ENCODE data around the gene TMOD1. TPM values are rescaled to one million over a fixed set of nuclear protein-coding genes. Genes with fewer than 3 reads are reported as not detected.

Gene TMOD1
- total RNA-seq, 1 experiment from 2014 or later, result 0.14 TPM

DNA sequence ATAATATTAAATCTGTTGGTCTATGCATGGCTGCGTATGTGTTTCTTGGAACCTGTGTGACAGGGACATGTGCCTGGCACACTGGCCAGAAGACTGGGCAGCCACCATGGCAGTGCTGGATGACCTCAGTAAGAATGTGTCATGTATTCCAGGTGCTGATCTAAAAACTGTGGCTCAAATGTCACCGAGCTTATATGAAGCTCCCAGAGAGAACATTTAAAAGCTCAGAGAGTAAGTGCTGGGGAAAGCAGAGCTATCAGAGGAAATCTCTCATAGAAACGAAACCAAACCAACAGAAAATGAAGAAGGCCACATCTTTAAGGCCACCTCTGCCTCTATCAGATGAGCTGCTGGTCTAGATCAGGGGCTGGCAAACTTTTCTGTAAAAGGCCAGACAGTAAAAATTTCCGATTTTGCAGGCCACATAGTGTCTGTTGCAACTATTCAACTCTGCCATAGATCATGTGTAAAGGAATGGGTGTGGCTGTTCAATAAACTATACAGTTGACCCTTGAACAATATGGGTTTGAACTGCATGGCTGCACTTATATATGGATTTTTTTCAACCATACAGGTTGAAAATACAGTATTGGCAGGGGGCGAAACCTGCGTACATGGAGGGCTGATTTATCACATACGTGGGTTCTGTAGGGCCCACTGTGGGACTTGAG is 99.9 kb downstream of the TMOD1 start:
- Mint-ChIP-seq H3K4me1 (ENCODE audit: low read depth, unreplicated experiment) (no peaks in the 10 kb centered on the region), H3K36me3 (ENCODE audit: insufficient read depth, unreplicated experiment) (peaks cover 4% of the 10 kb centered on the region), H3K27me3 (ENCODE audit: unreplicated experiment) (no peaks in the 10 kb centered on the region), H3K4me3 (ENCODE audit: low read depth, unreplicated experiment) (no peak overlapping the region), H3K27ac (ENCODE audit: unreplicated experiment) (no peak overlapping the region), H3K9me3 (ENCODE audit: low read depth, unreplicated experiment) (no peaks in the 10 kb centered on the region)
- DNase-seq, result no peak
- TF ChIP-seq CTCF (IDR thresholded peaks at IDR 0.05; ENCODE audit: unreplicated experiment), result no peak
- CTCF ChIA-PET, result no interaction called here
- no TSS peak for BruUV-seq (replicated peaks)
- intact Hi-C loops (cut with micrococcal nuclease; ENCODE audit: unreplicated experiment), result no loop called here

DNA sequence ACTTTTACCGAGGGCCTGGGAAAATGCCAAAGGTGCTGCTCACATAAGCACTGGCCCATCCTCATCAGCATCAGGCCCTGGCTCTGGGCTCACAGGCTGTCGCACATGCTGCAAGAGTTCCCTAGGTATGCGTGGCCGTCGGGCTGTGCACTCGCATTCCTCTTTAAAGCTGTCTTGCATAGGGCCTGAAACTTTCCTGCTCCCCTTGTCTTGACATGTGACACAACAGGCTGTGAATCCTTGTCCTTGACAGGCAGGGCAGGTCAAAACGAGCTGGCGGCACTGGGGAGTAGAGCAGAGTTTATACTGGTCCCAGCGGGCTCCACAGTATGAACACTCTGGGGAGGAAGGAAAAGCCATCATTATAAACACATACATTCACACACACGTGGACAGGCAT is 101.0 kb downstream of the TMOD1 start:
- Mint-ChIP-seq H3K36me3 (ENCODE audit: insufficient read depth, unreplicated experiment) (peaks cover 4% of the 10 kb centered on the region), H3K4me3 (ENCODE audit: low read depth, unreplicated experiment) (no peak overlapping the region), H3K27ac (ENCODE audit: unreplicated experiment) (no peak overlapping the region), H3K27me3 (ENCODE audit: unreplicated experiment) (no peaks in the 10 kb centered on the region), H3K9me3 (ENCODE audit: low read depth, unreplicated experiment) (no peaks in the 10 kb centered on the region), H3K4me1 (ENCODE audit: low read depth, unreplicated experiment) (no peaks in the 10 kb centered on the region)
- DNase-seq, result no peak
- intact Hi-C loops (cut with micrococcal nuclease; ENCODE audit: unreplicated experiment), result no loop called here
- no TSS peak for BruUV-seq (replicated peaks)
- CTCF ChIA-PET, result no interaction called here
- no peak for TF ChIP-seq CTCF (IDR thresholded peaks at IDR 0.05; ENCODE audit: unreplicated experiment)

DNA sequence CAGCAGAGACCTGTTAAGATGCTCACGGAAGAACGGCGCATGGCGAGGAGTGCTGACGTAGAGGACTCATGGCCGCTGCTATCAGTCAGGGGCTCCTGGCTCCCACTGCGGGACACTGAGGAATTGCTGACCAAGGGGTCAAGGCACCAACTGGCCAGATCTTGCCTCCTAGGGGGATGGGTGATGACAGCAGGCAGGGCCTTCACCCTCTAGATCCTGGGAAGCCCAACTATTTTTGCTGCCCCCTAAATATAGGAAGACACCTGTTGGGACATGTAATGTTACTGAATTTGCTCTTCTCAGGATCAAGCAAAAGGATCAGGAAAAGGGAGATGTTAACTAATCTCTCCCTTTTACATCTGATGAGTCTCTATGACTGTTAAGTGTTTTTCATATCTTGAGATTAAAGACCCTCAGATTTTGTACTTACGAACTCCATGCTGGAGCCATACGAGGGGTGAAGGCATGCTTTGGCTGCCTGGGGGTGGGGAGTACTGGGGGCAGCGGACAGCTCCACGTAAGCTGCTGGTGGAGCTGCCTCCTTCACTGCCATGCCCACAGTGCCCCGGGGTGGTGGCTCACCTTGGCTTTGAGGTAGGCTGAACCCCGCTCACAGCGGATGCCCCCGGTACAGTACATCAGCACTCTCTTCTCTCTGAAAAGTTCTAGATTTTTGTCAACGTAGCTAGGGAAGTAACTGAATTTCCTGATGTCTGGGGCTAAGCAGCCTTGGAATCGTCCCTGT is 103.6 kb downstream of the TMOD1 start:
- Mint-ChIP-seq H3K36me3 (ENCODE audit: insufficient read depth, unreplicated experiment) (peaks cover 3% of the 10 kb centered on the region), H3K9me3 (ENCODE audit: low read depth, unreplicated experiment) (no peaks in the 10 kb centered on the region), H3K27ac (ENCODE audit: unreplicated experiment) (no peak overlapping the region), H3K4me1 (ENCODE audit: low read depth, unreplicated experiment) (no peaks in the 10 kb centered on the region), H3K4me3 (ENCODE audit: low read depth, unreplicated experiment) (no peak overlapping the region), H3K27me3 (ENCODE audit: unreplicated experiment) (no peaks in the 10 kb centered on the region)
- CTCF ChIA-PET, result no interaction called here
- no peak for DNase-seq
- BruUV-seq (replicated peaks), result no TSS peak
- intact Hi-C loops (cut with micrococcal nuclease; ENCODE audit: unreplicated experiment), result no loop called here
- TF ChIP-seq CTCF (IDR thresholded peaks at IDR 0.05; ENCODE audit: unreplicated experiment), result no peak

DNA sequence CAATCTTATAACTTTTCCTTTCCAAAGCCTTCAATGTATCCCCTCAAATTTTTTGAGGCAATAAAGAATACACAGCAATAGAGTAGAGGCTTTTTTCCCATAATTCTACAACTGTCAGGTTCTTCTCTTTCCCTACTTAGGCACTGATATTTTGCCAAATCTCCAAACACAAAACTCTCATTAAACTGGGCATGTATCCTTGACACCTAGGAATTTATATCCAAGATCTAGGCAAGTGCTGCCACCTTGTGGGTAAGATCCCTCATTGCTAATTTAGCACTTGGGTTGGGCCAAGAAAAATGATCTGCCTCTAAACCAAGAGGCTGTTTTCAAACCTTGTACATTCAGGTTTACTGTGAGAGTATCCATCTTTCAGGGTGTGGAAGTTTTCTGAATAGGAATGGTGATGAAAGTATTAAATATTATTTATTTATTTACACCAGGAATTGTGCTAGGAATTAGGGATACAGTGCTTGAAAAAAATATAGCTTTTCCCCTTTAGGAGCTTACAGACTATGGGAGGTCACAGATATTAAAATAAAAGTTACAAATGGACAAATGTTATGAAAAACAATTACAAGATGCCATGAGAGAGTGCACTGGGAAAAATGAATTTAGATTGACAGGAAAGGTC is 114.1 kb downstream of the TMOD1 start:
- intact Hi-C loops (cut with micrococcal nuclease; ENCODE audit: unreplicated experiment), result loop anchor here (1.0 to 5.0 kb wide), 2 partner anchors 148 to 228 kb away; no protein-coding TSS in a partner anchor
- H3K27ac Mint-ChIP-seq (ENCODE audit: unreplicated experiment), result no peak overlapping the region
- no TSS peak for BruUV-seq (replicated peaks)
- TF ChIP-seq CTCF (IDR thresholded peaks at IDR 0.05; ENCODE audit: unreplicated experiment), result peak; percentile 32
- CTCF ChIA-PET, result interaction anchor here (0.7 to 1.5 kb wide), 12 partner anchors 17 to 760 kb away, joined by 3 to 10 read pairs (median 4); partner anchors contain the start of genes NCBP1, TMOD1 and TSTD2
- peak; percentile 42 for DNase-seq
- H3K4me3 Mint-ChIP-seq (ENCODE audit: low read depth, unreplicated experiment), result no peak overlapping the region
- H3K9me3 Mint-ChIP-seq (ENCODE audit: low read depth, unreplicated experiment), result no peaks in the 10 kb centered on the region
- no peaks in the 10 kb centered on the region for H3K36me3 Mint-ChIP-seq (ENCODE audit: insufficient read depth, unreplicated experiment)
- H3K27me3 Mint-ChIP-seq (ENCODE audit: unreplicated experiment), result no peaks in the 10 kb centered on the region
- H3K4me1 Mint-ChIP-seq (ENCODE audit: low read depth, unreplicated experiment), result no peaks in the 10 kb centered on the region
